GM23338 (cell line): Measurements from ENCODE around the gene CD79A. TPM values are rescaled to one million over a fixed set of nuclear protein-coding genes. Genes with fewer than 3 reads are reported as not detected.

Experiments used
- ATAC-seq: fragments of 200-7000 bp; cut with Tn5 transposase; 3 replicates; pipeline ENCODE4 v1.9.1; 2020
- DNase-seq: peaks from one replicate; pipeline ENCODE4 v3.0.0-alpha.2; 2015; ENCODE audit warnings: low spot score
- H2AFZ ChIP-seq: fragments of 200-600 bp; sonication (generic); 2 replicates; pipeline ENCODE4 v1.8.0; 2016; ENCODE audit warnings: antibody characterized with exemption, mild to moderate bottlenecking, moderate library complexity
- H3F3A ChIP-seq: fragments of 200-600 bp; sonication (generic); replicated peaks from 2 replicates; pipeline ENCODE4 v1.8.0; 2017; ENCODE audit warnings: antibody characterized with exemption, mixed run types, low read depth
- H3K27ac ChIP-seq: fragments of 200-600 bp; sonication (generic); 2 replicates; pipeline ENCODE4 v1.6.1; 2016; ENCODE audit warnings: low read depth
- H3K27me3 ChIP-seq: fragments of 200-600 bp; sonication (generic); 2 replicates; pipeline ENCODE4 v1.8.0; 2016; ENCODE audit warnings: mild to moderate bottlenecking, mixed run types, moderate library complexity; ENCODE audit not compliant: insufficient read depth
- H3K36me3 ChIP-seq: fragments of 200-600 bp; sonication (generic); 2 replicates; pipeline ENCODE4 v1.8.0; 2016; ENCODE audit warnings: mild to moderate bottlenecking; ENCODE audit not compliant: insufficient read depth
- H3K4me1 ChIP-seq: fragments of 200-600 bp; sonication (generic); 2 replicates; pipeline ENCODE4 v1.8.0; 2016; ENCODE audit warnings: mild to moderate bottlenecking, moderate library complexity; ENCODE audit not compliant: insufficient read depth
- H3K4me2 ChIP-seq: fragments of 200-600 bp; sonication (generic); 2 replicates; pipeline ENCODE4 v1.7.1; 2017; ENCODE audit warnings: mixed run types
- H3K4me3 ChIP-seq: fragments of 200-600 bp; sonication (generic); 2 replicates; pipeline ENCODE4 v1.6.1; 2016; ENCODE audit warnings: mixed run types
- H3K79me2 ChIP-seq: fragments of 200-600 bp; sonication (generic); replicated peaks from 2 replicates; pipeline ENCODE4 v1.8.0; 2017; ENCODE audit warnings: mild to moderate bottlenecking; ENCODE audit not compliant: insufficient read depth
- H3K9me2 ChIP-seq: fragments of 200-600 bp; sonication (generic); 2 replicates; pipeline ENCODE4 v1.8.0; 2017; ENCODE audit not compliant: insufficient read depth
- H4K20me1 ChIP-seq: fragments of 200-600 bp; sonication (generic); replicated peaks from 2 replicates; pipeline ENCODE4 v1.8.0; 2017; ENCODE audit warnings: mild to moderate bottlenecking; ENCODE audit not compliant: insufficient read depth
- H3K27ac Mint-ChIP-seq: 2 replicates; pipeline ENCODE4 v1.8.0; 2020; ENCODE audit warnings: inconsistent platforms, mild to moderate bottlenecking, moderate library complexity, mixed read lengths
- H3K27me3 Mint-ChIP-seq: 3 replicates; pipeline ENCODE4 v1.8.0; 2022; ENCODE audit warnings: low read depth, mild to moderate bottlenecking, moderate library complexity, mixed read lengths, inconsistent platforms; ENCODE audit not compliant: insufficient read depth, poor library complexity
- H3K36me3 Mint-ChIP-seq: 3 replicates; pipeline ENCODE4 v1.8.0; 2021; ENCODE audit warnings: low read depth, mild to moderate bottlenecking, inconsistent platforms, moderate library complexity, mixed read lengths
- H3K4me1 Mint-ChIP-seq: 3 replicates; pipeline ENCODE4 v1.8.0; 2020; ENCODE audit warnings: mild to moderate bottlenecking, inconsistent platforms, mixed read lengths
- H3K4me3 Mint-ChIP-seq: 3 replicates; pipeline ENCODE4 v1.8.0; 2021; ENCODE audit warnings: moderate library complexity, mild to moderate bottlenecking, inconsistent platforms, mixed read lengths
- H3K9me3 Mint-ChIP-seq: 3 replicates; pipeline ENCODE4 v1.8.0; 2020; ENCODE audit warnings: moderate library complexity, mild to moderate bottlenecking, inconsistent platforms, mixed read lengths
- CREB1 ChIP-seq: fragments of 250-450 bp; sonication (Bioruptor Pico); IDR thresholded peaks from 2 replicates; pipeline ENCODE4 v1.5.0; 2020; ENCODE audit warnings: low read depth, mild to moderate bottlenecking, moderate library complexity
- EZH2 ChIP-seq: fragments of 200-600 bp; sonication (generic); IDR thresholded peaks from one replicate; pipeline ENCODE4 v1.8.0; 2017; ENCODE audit warnings: antibody characterized with exemption, mild to moderate bottlenecking, low read depth; ENCODE audit not compliant: unreplicated experiment
- EZH2phosphoT487 ChIP-seq: fragments of 200-600 bp; sonication (generic); IDR thresholded peaks from one replicate; pipeline ENCODE4 v1.8.1; 2018; ENCODE audit warnings: antibody characterized with exemption; ENCODE audit not compliant: unreplicated experiment
- JUNB ChIP-seq: IDR thresholded peaks from one replicate; pipeline ENCODE4 v1.6.1; 2016; ENCODE audit warnings: antibody characterized with exemption; ENCODE audit not compliant: unreplicated experiment
- NANOG ChIP-seq: IDR thresholded peaks from 2 replicates; pipeline ENCODE4 v1.6.1; 2016; ENCODE audit warnings: antibody characterized with exemption, borderline replicate concordance
- POLR2AphosphoS5 ChIP-seq: IDR thresholded peaks from 2 replicates; pipeline ENCODE4 v1.6.1; 2016; ENCODE audit warnings: antibody characterized with exemption, low read depth
- REST ChIP-seq: IDR thresholded peaks from one replicate; pipeline ENCODE4 v1.6.1; 2018; ENCODE audit warnings: antibody characterized with exemption; ENCODE audit not compliant: unreplicated experiment
- STAT1 ChIP-seq: IDR thresholded peaks from one replicate; pipeline ENCODE4 v1.6.1; 2016; ENCODE audit warnings: antibody characterized with exemption; ENCODE audit not compliant: unreplicated experiment
- ZNF114 ChIP-seq: fragments of 250-450 bp; sonication (Bioruptor Pico); IDR thresholded peaks from 2 replicates; pipeline ENCODE4 v1.5.0; 2020; ENCODE audit warnings: mild to moderate bottlenecking, moderate library complexity
- ZNF331 ChIP-seq: fragments of 250-450 bp; sonication (Bioruptor Pico); IDR thresholded peaks from 2 replicates; pipeline ENCODE4 v1.5.0; 2020; ENCODE audit warnings: low read depth, mild to moderate bottlenecking, moderate library complexity
- ZNF462 ChIP-seq: fragments of 250-450 bp; sonication (Bioruptor Pico); IDR thresholded peaks from 2 replicates; pipeline ENCODE4 v1.5.0; 2020; ENCODE audit warnings: mild to moderate bottlenecking, moderate library complexity
- polyA plus RNA-seq: library from polyadenylated mRNA; unstranded; fragments of >200 nt; fragmentation: Nextera tagmentation; extraction: Ambion mirVana; gene quantifications from 2 replicates; pipeline ENCODE4 v1.2.1, GENCODE V29; 2016
- total RNA-seq: library from RNA; depleted of rRNA; stranded (reverse); fragments of >200 nt; shearing (Covaris generic); gene quantifications from 2 replicates; pipeline ENCODE4 v1.2.3, GENCODE V29; 2014
- TF ChIP-seq, protein P1 (sequence below), 2 experiments: fragments of 200-600 bp in 1 of 2; sonication (generic) in 1 of 2; conservative IDR thresholded peaks; 2 replicates each; pipeline versions ENCODE4 v1.5.1 to v1.6.1; 2016 to 2017; ENCODE audit warnings: antibody characterized with exemption in 2 of 2, low read depth in 2 of 2, mild to moderate bottlenecking in 2 of 2, moderate library complexity in 1 of 2

Gene CD79A
- total and polyA plus RNA-seq, 2 experiments from 2014 or later: 0.27 TPM; not detected in 1

DNA sequence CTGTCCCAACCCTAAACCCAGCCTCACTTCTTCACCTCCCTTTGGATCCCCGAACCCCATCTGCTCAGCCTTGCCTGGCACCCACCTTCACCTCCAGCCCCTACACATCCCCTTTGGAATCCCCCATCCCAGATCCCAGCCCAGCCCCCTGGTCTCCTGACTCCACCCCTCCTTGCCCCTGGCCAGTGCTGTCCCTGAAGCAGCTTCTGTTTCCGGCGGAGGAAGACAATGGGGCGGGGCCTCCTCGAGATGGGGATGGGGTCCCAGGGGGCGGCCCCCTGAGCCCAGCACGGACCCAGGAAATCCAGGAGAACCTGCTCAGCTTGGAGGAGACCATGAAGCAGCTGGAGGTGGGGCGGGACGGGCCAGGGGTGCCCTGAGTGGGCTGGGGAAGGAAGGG is 29.2 kb downstream of the CD79A start:
- H3K27ac ChIP-seq: no peak overlapping the region
- Mint-ChIP-seq H3K4me3 (no peak overlapping the region), H3K27me3 (peaks cover 27% of the 10 kb centered on the region), H3K27ac (no peak overlapping the region), H3K36me3 (peaks cover 41% of the 10 kb centered on the region), H3K9me3 (no peaks in the 10 kb centered on the region; the same call in 2 of the 3 replicates), H3K4me1 (peaks cover 12% of the 10 kb centered on the region)
- no peak overlapping the region for H3K4me2 ChIP-seq
- TF ChIP-seq ZNF462 (CRISPR knock-in tag) (no peak), EZH2phosphoT487 (no peak), ZNF114 (CRISPR knock-in tag) (no peak), ZNF331 (CRISPR knock-in tag) (no peak), STAT1 (no peak), EZH2 (no peak), POLR2AphosphoS5 (no peak), JUNB (no peak), CREB1 (CRISPR knock-in tag) (no peak), REST (no peak), NANOG (no peak)
- TF ChIP-seq, protein P1, sequence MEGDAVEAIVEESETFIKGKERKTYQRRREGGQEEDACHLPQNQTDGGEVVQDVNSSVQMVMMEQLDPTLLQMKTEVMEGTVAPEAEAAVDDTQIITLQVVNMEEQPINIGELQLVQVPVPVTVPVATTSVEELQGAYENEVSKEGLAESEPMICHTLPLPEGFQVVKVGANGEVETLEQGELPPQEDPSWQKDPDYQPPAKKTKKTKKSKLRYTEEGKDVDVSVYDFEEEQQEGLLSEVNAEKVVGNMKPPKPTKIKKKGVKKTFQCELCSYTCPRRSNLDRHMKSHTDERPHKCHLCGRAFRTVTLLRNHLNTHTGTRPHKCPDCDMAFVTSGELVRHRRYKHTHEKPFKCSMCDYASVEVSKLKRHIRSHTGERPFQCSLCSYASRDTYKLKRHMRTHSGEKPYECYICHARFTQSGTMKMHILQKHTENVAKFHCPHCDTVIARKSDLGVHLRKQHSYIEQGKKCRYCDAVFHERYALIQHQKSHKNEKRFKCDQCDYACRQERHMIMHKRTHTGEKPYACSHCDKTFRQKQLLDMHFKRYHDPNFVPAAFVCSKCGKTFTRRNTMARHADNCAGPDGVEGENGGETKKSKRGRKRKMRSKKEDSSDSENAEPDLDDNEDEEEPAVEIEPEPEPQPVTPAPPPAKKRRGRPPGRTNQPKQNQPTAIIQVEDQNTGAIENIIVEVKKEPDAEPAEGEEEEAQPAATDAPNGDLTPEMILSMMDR (conservative IDR thresholded peaks at IDR 0.05; ENCODE audit: low read depth in 2 of 2): no peak
- H3F3A ChIP-seq: no peaks in the 10 kb centered on the region
- DNase-seq: peak; percentile 60
- H3K4me1 ChIP-seq: no peaks in the 10 kb centered on the region; the same call in 1 of the 2 replicates
- ATAC-seq: peak; percentile 47
- H3K79me2 ChIP-seq: no peaks in the 10 kb centered on the region
- H2AFZ ChIP-seq: no peak overlapping the region
- H3K36me3 ChIP-seq: peaks cover 3% of the 10 kb centered on the region; the same call in 1 of the 2 replicates
- peaks cover 26% of the 10 kb centered on the region for H3K27me3 ChIP-seq
- H3K4me3 ChIP-seq: no peak overlapping the region
- no peaks in the 10 kb centered on the region; the same call in 1 of the 2 replicates for H4K20me1 ChIP-seq
- H3K9me2 ChIP-seq: no peaks in the 10 kb centered on the region
